Spinal cord (tissue), 10 donors: ENCODE results near the gene KBTBD3. TPM values are rescaled to one million over a fixed set of nuclear protein-coding genes. Genes with fewer than 3 reads are reported as not detected.

Source experiments
- DNase-seq, 6 donors: peaks; one replicate each; pipeline versions ENCODE4 v3.0.0 to v3.0.0-alpha.2; 2013 to 2015; ENCODE audit warnings: low spot score in 6 of 6, low read depth in 4 of 6
- H3K27ac ChIP-seq: one replicate; pipeline ENCODE4 v1.5.1; 2013; ENCODE audit warnings: low read depth, low read length, control low read depth
- H3K27me3 ChIP-seq: one replicate; pipeline ENCODE4 v1.6.1; 2013; ENCODE audit warnings: low read length; ENCODE audit not compliant: control insufficient read depth, insufficient read depth
- H3K36me3 ChIP-seq: one replicate; pipeline ENCODE4 v1.6.1; 2013; ENCODE audit warnings: low read length; ENCODE audit not compliant: control insufficient read depth, insufficient read depth
- H3K4me1 ChIP-seq: one replicate; pipeline ENCODE4 v1.6.1; 2013; ENCODE audit warnings: low read length; ENCODE audit not compliant: control insufficient read depth, insufficient read depth
- H3K4me3 ChIP-seq: one replicate; pipeline ENCODE4 v1.5.1; 2013; ENCODE audit warnings: low read depth, low read length, control low read depth
- H3K9me3 ChIP-seq: one replicate; pipeline ENCODE4 v1.6.1; 2013; ENCODE audit warnings: low read length; ENCODE audit not compliant: control insufficient read depth, insufficient read depth
- WGBS: methylation state at CpG from one replicate; pipeline ENCODE4 v1.1.5; 2013; ENCODE audit warnings: missing lambda C conversion rate; ENCODE audit not compliant: insufficient coverage; 5-methylcytosine and 5-hydroxymethylcytosine counted together
- polyA plus RNA-seq, 2 donors: library from polyadenylated mRNA; unstranded; fragments of 120-200 nt; gene quantifications; one replicate each; pipeline ENCODE4 v1.2.1, GENCODE V29; 2013; ENCODE audit not compliant: insufficient read length in 2 of 2
- total RNA-seq, 2 donors: library from RNA; depleted of rRNA in 1 of 2; stranded (reverse); fragments of 120-200 nt in 1 of 2; fragments of >200 nt in 1 of 2; gene quantifications; one replicate each; pipeline versions ENCODE4 v1.2.3 to v1.2.4, GENCODE V29; 2013 to 2014
- donor health status: healthy.

KBTBD3 gene
- total and polyA plus RNA-seq, 4 donors = 9.5 to 33.1 (median 9.9) TPM

- Histone ChIP-seq H3K36me3 (peaks cover 7% of the 10 kb centered on the region), H3K9me3 (no peaks in the 10 kb centered on the region), H3K27me3 (no peaks in the 10 kb centered on the region), H3K4me1 (no peaks in the 10 kb centered on the region), H3K27ac (no peak overlapping the region), H3K4me3 (no peak overlapping the region)
- DNase-seq = no peak
- 72% methylated on average over 2 of the region's 4 CpGs for WGBS
These were observed 11.7 kb upstream of the KBTBD3 start for GRCh38 chr11:106088896-106089295.

DNA sequence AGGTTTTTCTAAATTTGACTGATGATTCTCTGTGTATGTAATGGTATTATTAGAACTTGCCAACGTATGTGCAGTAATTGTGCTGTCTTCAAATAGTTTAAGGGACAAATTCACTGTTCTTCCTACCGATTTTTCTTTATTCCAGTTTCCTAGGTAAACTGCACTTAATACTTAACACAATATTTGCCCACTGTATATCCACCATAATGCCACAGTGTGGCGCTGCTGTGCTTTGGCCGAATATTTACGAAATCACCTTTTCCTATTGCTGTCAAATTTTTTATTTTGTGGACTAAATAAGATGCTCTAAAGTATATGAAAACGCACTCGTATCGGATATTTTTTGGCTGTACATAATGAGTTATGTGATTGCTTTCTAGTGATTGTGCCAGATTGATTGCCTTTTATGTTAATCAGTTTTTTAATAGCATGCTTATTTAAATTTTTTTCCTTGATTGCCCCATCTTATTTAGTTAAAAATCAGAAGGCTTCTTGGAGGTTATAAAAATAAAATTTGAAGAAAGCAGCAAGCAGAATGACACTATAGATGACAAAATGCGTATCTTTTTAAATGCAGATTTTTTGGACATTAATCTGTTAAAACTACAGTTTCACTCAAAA lies 10.8 kb upstream of the KBTBD3 start:
- Histone ChIP-seq H3K27me3 (no peaks in the 10 kb centered on the region), H3K36me3 (peaks cover 6% of the 10 kb centered on the region), H3K9me3 (no peaks in the 10 kb centered on the region), H3K4me1 (no peaks in the 10 kb centered on the region), H3K4me3 (no peak overlapping the region), H3K27ac (no peak overlapping the region)
- WGBS = no CpG with 5 or more reads among the region's 9 CpGs
- peak in 4 of 6 donors; percentile 38 to 91 (median 65) for DNase-seq

DNA sequence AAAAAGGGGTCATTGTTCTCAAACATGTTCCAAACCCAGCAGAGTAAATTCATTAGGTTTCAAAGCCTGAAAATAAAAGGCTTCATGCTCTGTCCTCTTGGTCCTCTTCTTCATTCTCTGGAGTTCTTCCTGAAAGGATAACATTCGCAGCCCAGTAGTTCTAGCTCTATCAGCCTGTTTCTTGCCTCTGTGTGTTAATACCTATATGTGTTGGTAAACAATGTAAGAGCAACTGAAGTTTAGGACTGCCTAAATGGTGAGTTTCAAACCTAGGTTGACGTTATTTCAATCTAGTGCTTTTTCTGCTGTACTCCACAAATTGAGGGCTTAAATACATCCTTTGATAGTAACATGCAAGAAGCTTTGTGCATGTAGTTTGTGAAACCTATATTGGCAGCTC lies 9.7 kb upstream of the KBTBD3 start:
- Histone ChIP-seq H3K27ac (no peak overlapping the region), H3K4me1 (no peaks in the 10 kb centered on the region), H3K9me3 (no peaks in the 10 kb centered on the region), H3K4me3 (no peak overlapping the region), H3K36me3 (peaks cover 3% of the 10 kb centered on the region), H3K27me3 (no peaks in the 10 kb centered on the region)
- no CpG with 5 or more reads among the region's 2 CpGs for whole genome bisulfite sequencing
- no peak for DNase-seq

DNA sequence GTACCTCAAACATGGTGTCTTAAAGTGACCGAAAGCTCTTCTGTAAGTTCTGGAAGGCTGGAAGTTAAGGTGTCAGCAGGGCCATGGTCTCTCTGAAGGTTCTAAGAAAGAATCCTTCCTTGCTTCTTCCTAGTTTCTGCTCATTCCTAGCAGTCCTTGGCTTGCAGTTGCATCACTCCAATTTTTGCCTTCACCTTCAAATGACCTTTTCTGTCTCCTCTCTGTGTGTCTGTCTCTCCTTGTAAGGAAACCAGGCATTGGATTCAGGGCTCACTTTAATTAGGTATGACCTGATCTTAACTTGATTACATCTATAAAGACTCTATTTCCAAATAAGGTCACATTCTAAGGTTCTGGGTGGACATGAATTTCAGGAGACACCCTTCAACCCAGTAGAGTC lies 9.0 kb upstream of the KBTBD3 start:
- no peak overlapping the region for H3K27ac ChIP-seq
- H3K4me1 ChIP-seq = no peaks in the 10 kb centered on the region
- peaks cover 3% of the 10 kb centered on the region for H3K36me3 ChIP-seq
- H3K9me3 ChIP-seq = no peaks in the 10 kb centered on the region
- no peak for DNase-seq
- WGBS = 100% methylated on average over 1 of the region's 1 CpG
- H3K27me3 ChIP-seq = no peaks in the 10 kb centered on the region
- H3K4me3 ChIP-seq = no peak overlapping the region

- H3K27me3 ChIP-seq = no peaks in the 10 kb centered on the region
- no peaks in the 10 kb centered on the region for H3K4me1 ChIP-seq
- peaks cover 3% of the 10 kb centered on the region for H3K36me3 ChIP-seq
- DNase-seq = peak in 1 of 6 donors; percentile 38
- no peaks in the 10 kb centered on the region for H3K9me3 ChIP-seq
- H3K27ac ChIP-seq = no peak overlapping the region
- H3K4me3 ChIP-seq = no peak overlapping the region
These were observed 4.9 kb upstream of the KBTBD3 start for GRCh38 chr11:106082096-106082495.

- under 1% methylated on average over 39 of the region's 55 CpGs for WGBS
- no peaks in the 10 kb centered on the region for H3K36me3 ChIP-seq
- peak in 5 of 6 donors; percentile 45 to 86 (median 74) for DNase-seq
- no peaks in the 10 kb centered on the region for H3K9me3 ChIP-seq
- H3K4me3 ChIP-seq = peak within 1 kb of the TSS; percentile 99
- no peaks in the 10 kb centered on the region for H3K27me3 ChIP-seq
- peak within 1 kb of the TSS; percentile 99 for H3K27ac ChIP-seq
- no peaks in the 10 kb centered on the region for H3K4me1 ChIP-seq
These were observed 685 bp upstream of the KBTBD3 start, which contains the start of gene AASDHPPT for GRCh38 chr11:106077609-106078455. Gene AASDHPPT, plus strand, starts transcription at chr11:106077662. Its CDS starts 49 bp downstream, at chr11:106077711.

DNA sequence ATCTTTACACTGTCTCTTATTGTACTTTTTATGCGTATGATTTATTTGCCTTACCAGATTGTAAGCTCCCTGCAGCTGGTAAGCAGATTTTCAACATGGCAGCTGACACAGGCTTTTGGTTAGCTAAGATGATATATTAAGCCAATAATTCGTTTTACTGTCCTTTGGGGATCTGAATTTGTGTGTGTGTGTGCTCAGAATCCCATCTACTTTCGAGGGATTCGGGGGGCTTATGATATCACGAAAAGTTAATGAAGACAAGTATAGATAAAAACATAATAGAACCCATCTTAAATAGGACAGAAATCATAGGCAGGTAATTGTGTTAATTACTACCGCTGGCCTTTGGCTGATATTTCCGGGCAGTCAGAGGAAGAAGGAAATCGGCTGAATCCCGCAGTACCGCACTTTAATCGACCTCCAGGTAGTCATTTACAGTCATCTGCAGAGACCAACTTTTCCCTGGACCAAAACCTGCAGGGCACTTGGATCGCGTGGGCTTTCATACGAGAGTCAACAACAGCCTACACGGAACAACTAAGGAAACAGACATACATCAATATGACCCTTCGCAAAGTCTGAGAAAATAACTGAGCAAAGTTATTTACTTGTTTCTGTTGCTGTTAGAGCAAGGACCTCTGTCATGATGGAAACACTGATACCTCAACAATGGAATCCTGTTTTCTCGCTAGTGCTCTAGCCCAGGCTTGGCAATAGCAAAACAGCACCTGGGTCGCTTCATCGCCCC lies 802 bp downstream of the KBTBD3 start:
- no peaks in the 10 kb centered on the region for H3K36me3 ChIP-seq
- H3K27ac ChIP-seq = peak overlapping the region; percentile 99
- peak overlapping the region; percentile 99 for H3K4me3 ChIP-seq
- no peaks in the 10 kb centered on the region for H3K27me3 ChIP-seq
- H3K9me3 ChIP-seq = no peaks in the 10 kb centered on the region
- DNase-seq = peak in 3 of 6 donors; percentile 17 to 80 (median 33)
- WGBS = 1% methylated on average over 11 of the region's 19 CpGs
- H3K4me1 ChIP-seq = no peaks in the 10 kb centered on the region

DNA sequence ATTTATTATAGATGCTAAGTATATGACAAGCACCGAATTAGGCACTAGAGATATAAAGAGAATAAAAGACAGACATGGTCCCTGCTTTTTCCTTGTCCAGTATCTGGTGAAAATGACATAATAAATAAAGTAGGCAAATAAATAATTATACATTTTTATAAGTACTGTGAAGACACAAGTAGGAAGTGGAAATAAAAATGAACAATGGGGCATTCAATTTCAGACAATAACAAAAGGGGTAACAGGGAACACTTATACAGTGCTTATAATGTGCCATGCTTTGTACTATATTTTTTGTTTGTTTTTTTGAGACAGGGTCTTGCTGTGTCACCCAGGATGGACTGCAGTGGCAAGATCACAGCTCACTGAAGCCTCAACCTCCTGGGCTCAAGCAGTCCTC lies 4.3 kb downstream of the KBTBD3 start:
- no peak for DNase-seq
- Histone ChIP-seq H3K9me3 (no peaks in the 10 kb centered on the region), H3K4me3 (no peak overlapping the region), H3K36me3 (no peaks in the 10 kb centered on the region), H3K27ac (no peak overlapping the region), H3K4me1 (no peaks in the 10 kb centered on the region), H3K27me3 (no peaks in the 10 kb centered on the region)
- no CpG with 5 or more reads among the region's 1 CpG for WGBS

DNA sequence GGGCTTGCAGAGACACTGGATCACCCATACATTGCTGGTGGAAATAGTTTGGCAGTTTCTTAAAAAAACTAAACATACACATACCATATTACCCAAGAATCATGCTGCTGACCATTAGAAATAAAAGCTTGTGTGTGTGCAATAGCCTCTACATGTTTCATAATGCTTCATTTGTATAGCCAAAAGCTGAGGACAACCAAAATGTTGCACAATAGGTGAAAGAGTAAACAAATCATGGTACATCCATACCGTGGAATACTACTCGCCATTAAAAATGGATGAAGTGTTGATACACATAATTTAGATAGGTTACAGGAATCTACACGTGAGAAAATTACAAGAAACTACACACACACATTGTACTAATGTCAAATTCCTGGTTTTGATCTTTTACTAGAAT lies 6.5 kb downstream of the KBTBD3 start:
- Histone ChIP-seq H3K36me3 (no peaks in the 10 kb centered on the region), H3K4me3 (no peak overlapping the region), H3K27ac (no peak overlapping the region), H3K9me3 (no peaks in the 10 kb centered on the region), H3K4me1 (no peaks in the 10 kb centered on the region), H3K27me3 (no peaks in the 10 kb centered on the region)
- no peak for DNase-seq
- no CpG with 5 or more reads among the region's 3 CpGs for WGBS
